ENCODE measurements around the gene SELENOI.

- TF ChIP-seq POLR2A (IDR thresholded peaks at IDR 0.05; ENCODE audit: low read depth, low read length) (no peak), TAF1 (IDR thresholded peaks at IDR 0.05; ENCODE audit: borderline replicate concordance, low read depth, low read length) (no peak)
Observed at GRCh38 chr2:26351375-26352090, 5.6 kb downstream of the SELENOI start.
